ENCODE measurements around the gene TMEM109. TPM values are rescaled to one million over a fixed set of nuclear protein-coding genes. Genes with fewer than 3 reads are reported as not detected.

Gene TMEM109
- total and polyA plus RNA-seq, 2 of the 4 experiments (the other 2 are of a cell fraction), result 15.1 to 69.7 TPM

- TF ChIP-seq CTCF (conservative IDR thresholded peaks at IDR 0.05; ENCODE audit: low read depth, low read length), result no peak
- TF ChIP-seq POLR2A (IDR thresholded peaks at IDR 0.05; ENCODE audit: low read depth, low read length), result no peak
- TF ChIP-seq RAD21 (IDR thresholded peaks at IDR 0.05; ENCODE audit: low read length), result no peak
These were observed 3.3 kb downstream of the TMEM109 start (continued) for GRCh38 chr11:60917267-60917666.

GRCh38 chr11:60918251-60918938 is 4.4 kb downstream of the TMEM109 start:
- Histone ChIP-seq H3K4me1 (ENCODE audit: control insufficient read depth, insufficient read depth, low read length) (peaks cover 7% of the 10 kb centered on the region), H3K9me1 (ENCODE audit: insufficient read depth, low read length) (peaks cover 14% of the 10 kb centered on the region), H3K27me3 (ENCODE audit: control insufficient read depth, insufficient read depth, low read length) (no peaks in the 10 kb centered on the region), H4K5ac (ENCODE audit: low read depth, low read length) (no peak overlapping the region), H2AK5ac (ENCODE audit: low read depth, low read length) (no peak overlapping the region), H3K18ac (ENCODE audit: low read depth, low read length) (no peak overlapping the region), H4K91ac (ENCODE audit: insufficient read depth, low read depth, low read length) (no peak overlapping the region), H3K9me3 (ENCODE audit: control insufficient read depth, insufficient read depth, low read length) (no peaks in the 10 kb centered on the region), H2BK120ac (ENCODE audit: low read depth, low read length) (no peak overlapping the region), H3K27ac (ENCODE audit: insufficient read depth, low read length) (no peak overlapping the region), H2BK20ac (ENCODE audit: low read depth, low read length) (no peak overlapping the region), H3K4ac (ENCODE audit: low read depth, low read length) (no peak overlapping the region), H3K23ac (ENCODE audit: low read depth, low read length) (no peak overlapping the region), H2BK5ac (ENCODE audit: low read depth, low read length, poor library complexity, severe bottlenecking) (no peak overlapping the region), H3K9ac (ENCODE audit: low read depth, low read length) (no peak overlapping the region), H3K4me3 (ENCODE audit: insufficient read depth, low read depth, low read length) (no peak overlapping the region), H2AFZ (replicated peaks; ENCODE audit: low read length, poor library complexity) (no peak overlapping the region), H3K14ac (replicated peaks; ENCODE audit: low read depth, low read length) (peak overlapping the region; percentile 10; the same call in 1 of the 2 replicates), H2AK9ac (replicated peaks; ENCODE audit: low read depth, low read length, poor library complexity) (peak overlapping the region; percentile 68), H2BK15ac (ENCODE audit: low read depth, low read length) (no peak overlapping the region), H3K4me2 (ENCODE audit: low read depth, low read length) (no peak overlapping the region), H3K79me1 (ENCODE audit: low read depth in 1 of 2, low read length in 2 of 2) (peaks cover 23 to 58% of the 10 kb centered on the region in 2 experiments), H4K20me1 (ENCODE audit: insufficient read depth, low read length) (peaks cover 14% of the 10 kb centered on the region; the same call in 1 of the 2 replicates), H3K36me3 (ENCODE audit: control insufficient read depth, insufficient read depth, low read length) (peaks cover 26% of the 10 kb centered on the region), H3K56ac (ENCODE audit: extremely low read depth, insufficient read depth, low read length) (no peak overlapping the region), H4K8ac (ENCODE audit: low read depth in 2 of 2, low read length in 2 of 2) (no peak overlapping the region)
- TF ChIP-seq ELK1 (IDR thresholded peaks at IDR 0.05; ENCODE audit: borderline replicate concordance, low read depth, low read length), result no peak
- TF ChIP-seq CHD1 (IDR thresholded peaks at IDR 0.05; ENCODE audit: low read depth, low read length), result no peak
- no peak for TF ChIP-seq BHLHE40 (IDR thresholded peaks at IDR 0.05; ENCODE audit: low read depth, low read length)
- TF ChIP-seq NFE2L2 (IDR thresholded peaks at IDR 0.05; ENCODE audit: low read depth, low read length), result no peak
- TF ChIP-seq POLR2A (IDR thresholded peaks at IDR 0.05; ENCODE audit: low read depth, low read length), result no peak
- no peak for TF ChIP-seq RFX5 (IDR thresholded peaks at IDR 0.05; ENCODE audit: low read depth, low read length)
- CTCF ChIA-PET, result no interaction called here
- POLR2A ChIA-PET (ENCODE audit: unreplicated experiment), result no interaction called here
- no CpG with 5 or more reads among the region's 4 CpGs for WGBS, 2 experiments (ENCODE audit: extremely low coverage in 2 of 2, insufficient read length in 1 of 2)
- in situ Hi-C loops (cut with MboI; ENCODE audit: low sequenced_read_pairs) (loop anchor here (25.0 kb wide), 1 partner anchor 1331 kb away; no protein-coding TSS in a partner anchor), dilution Hi-C loops (cut with HindIII; ENCODE audit: low sequenced_read_pairs, unreplicated experiment) (no loop called here), intact Hi-C loops (cut with micrococcal nuclease) (no loop called here)
- DNase-seq (no peak), ATAC-seq (ENCODE audit: low read depth) (no peak)
- no TSS peak for BruUV-seq (replicated peaks)
